ENCODE data around the gene MSMB. TPM values are rescaled to one million over a fixed set of nuclear protein-coding genes. Genes with fewer than 3 reads are reported as not detected.

Gene MSMB
- total RNA-seq, 1 experiment from 2014 or later, result not detected

DNA sequence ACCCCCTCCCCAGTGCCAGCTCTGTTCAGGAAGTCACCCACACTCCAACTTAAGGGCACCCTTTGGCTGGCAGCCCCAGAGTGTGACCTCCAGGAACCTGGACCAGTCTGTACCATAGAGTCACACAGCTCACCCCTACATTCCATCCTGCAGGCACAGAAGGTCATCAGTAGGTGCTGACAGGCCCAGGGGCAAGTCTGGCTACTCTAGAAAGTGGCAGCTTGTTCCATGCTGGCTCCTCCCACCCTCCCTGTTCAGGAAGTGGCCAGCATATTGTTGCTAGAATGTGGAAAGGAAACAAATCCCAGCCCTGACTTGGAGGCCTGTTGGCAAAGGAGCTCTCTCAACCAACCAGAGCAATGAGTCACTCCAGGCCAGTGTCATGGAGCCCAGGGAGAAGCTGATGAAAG lies 12.5 kb downstream of the MSMB start:
- DNase-seq (ENCODE audit: low spot score), result peak; percentile 68

DNA sequence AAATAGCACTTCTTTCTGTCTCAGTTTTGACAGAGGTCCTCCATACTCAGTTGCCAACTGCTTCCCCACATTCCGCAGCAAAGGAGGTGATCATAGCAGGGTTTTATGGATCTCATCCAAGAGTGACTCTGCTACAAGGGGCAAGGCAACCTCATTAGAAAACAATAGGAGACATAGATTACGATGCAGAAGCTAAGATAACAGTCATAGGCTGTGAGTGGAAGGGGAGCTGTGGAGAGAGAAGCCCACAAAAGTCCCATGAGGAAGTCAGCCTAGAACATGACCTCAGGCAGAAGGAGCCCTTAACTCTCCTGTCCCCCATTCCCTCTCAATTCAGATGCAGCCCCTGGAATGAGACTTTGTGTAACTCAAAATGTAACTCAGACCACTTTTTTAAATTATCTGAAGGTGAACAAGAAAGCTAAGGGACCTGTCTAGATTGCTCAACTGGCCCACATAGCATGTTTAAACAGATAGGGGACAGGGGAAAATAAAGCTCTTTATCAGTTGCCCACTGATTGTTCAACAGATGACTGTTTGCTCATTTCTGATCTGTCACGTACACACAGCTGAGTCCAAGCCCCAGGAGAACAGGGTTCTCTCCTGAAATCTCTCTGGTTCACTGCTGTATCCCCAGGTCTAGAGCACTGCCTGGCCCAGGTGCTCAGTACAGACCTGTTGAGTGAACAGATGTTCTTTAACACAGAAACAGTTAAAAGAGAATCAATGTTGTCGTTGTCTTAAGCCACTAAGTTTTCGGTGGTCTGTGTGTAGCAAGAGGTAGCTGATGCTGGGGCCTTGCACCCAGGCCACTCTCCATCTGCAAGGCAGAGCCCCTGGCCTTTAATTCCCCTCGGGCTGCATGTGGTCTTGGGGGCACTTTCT lies 14.2 kb downstream of the MSMB start:
- DNase-seq (ENCODE audit: low spot score), result no peak

DNA sequence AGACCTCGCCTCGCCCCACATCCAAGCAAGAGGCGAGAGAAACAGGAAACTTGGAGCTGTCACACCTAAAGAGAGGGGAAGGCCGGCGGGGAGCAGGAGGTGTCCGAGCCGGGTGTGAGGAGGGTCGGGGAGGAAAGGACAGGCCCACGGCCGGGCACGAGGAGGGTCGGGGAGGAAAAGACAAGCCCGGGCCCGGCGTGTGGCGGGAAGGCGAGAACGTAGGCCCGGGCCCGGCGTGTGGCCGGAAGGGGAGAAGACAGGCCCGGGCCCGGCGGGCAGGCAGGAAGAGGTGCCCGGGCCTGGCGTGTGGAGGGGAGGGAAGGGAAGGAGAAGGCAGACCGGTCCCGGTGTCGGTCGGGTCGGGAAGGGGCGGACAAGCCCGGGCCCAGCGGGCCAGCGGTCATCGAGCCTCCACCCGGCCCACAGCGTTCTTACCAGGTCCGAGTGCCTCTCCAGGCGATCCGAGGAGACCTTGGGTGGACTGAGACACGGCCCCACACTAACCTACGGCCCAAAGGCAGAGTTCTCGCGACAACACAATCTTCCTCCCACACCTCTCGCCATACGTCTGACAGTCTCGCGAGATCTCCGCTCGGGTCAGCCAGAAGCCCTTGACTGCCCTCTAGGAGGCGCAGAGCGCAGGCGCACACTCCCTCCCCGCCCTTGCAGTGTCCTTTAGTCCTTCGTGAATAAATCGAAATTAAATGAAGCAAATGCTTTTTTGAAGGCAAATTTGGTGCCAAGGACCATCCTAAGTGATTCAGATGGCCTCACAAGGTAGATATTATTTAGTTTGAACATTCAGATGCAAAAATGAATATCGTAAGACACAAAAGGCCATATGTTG lies 15.8 kb downstream of the MSMB start, which contains the start of gene NCOA4:
NCOA4 (minus strand) TSS at position 533 of the 847 bp plus-strand sequence. CDS start 13,943 bp downstream, outside the sequence.
- peak; percentile 98 for DNase-seq (ENCODE audit: low spot score)

DNA sequence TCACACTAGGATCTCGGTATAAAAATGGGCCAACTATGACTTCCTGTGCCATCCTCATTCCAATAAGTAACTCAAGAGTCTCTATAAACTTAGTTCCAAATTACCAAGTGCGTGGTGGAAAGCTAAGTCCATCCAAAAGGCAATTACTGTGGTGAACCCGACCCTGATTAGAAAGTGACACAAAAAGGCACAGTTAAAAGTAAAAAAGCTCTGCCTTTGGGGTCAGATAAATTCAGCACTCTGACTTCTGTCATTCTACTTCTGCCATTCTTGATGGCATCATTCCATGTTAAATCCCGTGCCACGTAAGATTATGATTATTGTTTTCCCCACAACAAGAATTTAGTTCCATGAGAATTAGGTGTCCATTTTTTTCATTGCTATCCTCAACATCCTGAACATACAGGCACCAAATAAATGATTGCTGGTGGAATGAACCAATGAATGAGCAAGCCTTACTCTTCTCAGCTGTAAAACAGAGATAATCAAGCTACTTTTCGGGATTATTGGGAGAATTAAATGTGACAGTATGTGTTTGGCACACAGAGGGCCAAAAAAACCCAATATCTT lies 16.5 kb downstream of the MSMB start:
- DNase-seq (ENCODE audit: low spot score), result no peak

DNA sequence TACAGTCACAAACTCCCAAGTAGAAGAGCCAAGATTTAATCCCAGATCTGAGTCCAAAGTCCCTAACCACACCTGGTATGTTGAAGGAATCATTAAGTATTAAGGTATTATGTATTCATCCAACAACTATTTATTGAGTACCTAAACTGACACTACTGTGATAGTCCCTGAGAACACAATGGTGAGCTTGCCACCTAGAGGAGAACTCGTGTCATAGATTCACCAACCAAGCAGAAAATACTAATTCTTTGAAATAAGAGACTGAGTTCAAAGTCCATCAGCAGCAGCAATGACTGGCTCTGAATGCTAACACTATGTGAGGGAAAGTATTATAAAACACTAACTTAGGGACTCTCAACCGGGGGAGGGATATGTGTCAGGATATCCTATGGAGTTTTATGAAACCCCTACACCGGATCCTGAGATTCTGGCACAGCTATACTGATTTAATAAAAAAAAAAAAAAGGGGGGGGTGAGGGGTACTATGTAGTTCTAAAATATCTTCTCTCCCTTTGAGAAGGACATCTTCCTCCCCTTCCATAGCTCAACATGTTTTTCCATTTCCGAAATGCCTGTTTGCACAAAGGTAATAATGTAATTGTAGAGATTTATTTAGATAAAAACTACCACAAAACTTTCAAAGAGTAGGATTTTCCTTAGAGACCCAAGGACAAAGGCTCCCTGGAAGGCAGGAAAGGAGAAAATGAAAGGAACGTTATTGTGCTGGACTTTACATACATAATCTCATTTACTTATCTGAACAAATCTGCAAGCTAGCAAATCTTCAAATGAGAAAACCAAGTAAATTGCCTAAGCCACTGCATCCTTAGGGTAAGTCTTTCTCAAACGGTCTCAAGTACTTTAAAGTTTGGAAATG lies 17.2 kb downstream of the MSMB start:
- peak; percentile 55 for DNase-seq (ENCODE audit: low spot score)

DNA sequence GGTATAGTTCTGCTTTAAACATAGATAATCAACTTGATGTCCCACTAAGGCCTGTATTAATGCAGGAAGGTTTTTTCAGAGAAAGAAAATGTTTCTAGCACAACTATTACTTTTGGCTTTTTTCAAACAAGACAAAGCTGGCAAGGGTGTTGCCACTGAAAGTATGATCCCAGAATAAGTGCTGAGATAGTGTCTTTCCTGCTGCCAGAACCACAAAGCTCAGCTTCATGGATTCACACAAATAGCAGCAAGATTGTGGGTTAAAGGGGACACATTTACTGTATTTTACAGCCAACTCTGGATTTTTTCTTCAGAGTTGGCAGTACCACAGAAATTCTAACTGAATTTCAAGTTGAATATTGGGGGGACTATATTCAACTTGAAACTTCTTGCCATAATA lies 20.0 kb downstream of the MSMB start:
- DNase-seq (ENCODE audit: low spot score), result no peak

DNA sequence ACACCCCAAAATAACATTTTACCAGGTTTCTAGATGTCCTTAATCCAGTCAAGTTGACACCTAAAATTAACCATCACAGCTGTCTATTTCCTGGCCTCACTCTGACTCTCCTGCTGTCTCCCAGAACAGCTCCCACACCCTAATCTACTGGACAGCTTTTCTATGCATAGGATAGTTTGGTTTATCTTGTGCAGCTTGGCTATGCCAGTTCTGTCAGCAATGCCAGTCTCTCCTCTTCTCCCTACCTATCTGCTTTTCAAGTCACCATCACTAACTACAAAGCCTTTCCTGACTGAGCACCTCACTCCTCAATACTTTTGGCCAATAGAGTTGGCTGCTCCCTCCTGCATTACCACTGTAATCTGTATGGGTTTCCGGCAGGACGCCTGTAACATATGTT lies 20.7 kb downstream of the MSMB start:
- no peak for DNase-seq (ENCODE audit: low spot score)

DNA sequence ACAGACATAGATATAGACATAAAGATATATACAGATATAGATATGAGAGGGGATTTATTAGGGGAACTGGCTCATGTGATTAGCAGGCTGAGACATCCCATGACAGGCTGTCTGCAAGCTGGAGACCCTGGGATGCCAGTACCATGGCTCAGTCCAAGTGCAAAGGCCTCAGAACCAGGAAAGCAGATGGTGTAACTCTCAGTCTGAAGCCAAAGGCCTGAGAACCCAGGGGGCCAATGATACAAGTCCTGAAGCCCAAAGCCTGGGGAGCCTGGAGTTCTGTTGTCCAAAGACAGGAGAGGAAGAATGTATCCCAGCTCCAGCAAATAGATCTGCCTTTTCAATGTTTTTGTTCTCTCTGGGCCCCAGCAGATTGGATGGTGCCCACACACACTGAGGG lies 21.1 kb downstream of the MSMB start:
- no peak for DNase-seq (ENCODE audit: low spot score)

DNA sequence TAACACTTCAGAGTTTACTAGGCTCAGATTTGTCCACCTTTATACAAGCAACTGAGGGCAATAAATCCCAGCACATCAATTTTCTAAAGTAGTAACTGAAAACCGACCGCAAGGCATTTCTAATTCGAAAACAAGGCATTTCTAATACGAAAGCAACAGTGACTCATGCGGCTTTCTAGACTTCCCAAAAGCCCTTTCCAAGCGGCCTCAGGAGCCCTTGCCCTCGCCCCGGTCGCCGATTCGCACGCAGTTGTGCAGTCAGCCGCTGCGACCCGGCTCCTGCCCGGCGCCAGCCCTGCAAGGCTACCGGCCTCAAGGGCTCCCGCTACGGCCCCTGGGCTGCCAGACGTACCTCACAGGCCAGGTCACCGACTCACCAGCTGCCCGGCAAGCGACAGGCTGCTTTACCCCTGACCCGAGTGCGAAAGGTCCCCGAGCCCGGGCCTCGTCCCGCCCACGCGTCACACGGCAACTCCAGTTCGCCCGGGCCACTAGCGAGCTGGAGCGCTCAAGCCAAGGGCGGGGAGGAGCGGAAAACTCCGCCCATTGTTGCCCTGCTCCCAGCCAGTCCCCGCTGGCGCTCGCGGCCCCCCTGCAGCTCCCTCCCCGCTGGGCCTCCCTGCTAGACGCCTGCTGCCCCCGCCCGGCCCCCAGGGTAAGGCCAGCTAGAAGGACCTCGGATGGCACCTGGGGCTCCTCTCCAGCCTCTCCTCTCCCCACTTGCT lies 22.9 kb downstream of the MSMB start:
- DNase-seq (ENCODE audit: low spot score), result peak; percentile 88

DNA sequence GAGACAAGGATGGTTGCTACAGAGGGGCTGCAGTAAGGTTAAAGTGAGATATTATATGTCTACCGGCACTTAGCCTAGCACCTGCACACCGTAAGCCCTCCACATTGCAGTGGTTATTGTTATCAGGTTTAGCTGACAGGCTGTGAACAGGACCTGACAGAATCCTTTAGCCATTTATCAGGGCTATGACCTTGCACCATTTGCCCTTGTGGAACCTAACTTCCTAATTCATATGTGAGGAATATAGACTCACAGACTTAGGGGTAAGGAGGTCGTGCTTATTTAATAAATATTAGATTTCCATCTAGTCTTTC lies 25.8 kb downstream of the MSMB start:
- no peak for DNase-seq (ENCODE audit: low spot score)

DNA sequence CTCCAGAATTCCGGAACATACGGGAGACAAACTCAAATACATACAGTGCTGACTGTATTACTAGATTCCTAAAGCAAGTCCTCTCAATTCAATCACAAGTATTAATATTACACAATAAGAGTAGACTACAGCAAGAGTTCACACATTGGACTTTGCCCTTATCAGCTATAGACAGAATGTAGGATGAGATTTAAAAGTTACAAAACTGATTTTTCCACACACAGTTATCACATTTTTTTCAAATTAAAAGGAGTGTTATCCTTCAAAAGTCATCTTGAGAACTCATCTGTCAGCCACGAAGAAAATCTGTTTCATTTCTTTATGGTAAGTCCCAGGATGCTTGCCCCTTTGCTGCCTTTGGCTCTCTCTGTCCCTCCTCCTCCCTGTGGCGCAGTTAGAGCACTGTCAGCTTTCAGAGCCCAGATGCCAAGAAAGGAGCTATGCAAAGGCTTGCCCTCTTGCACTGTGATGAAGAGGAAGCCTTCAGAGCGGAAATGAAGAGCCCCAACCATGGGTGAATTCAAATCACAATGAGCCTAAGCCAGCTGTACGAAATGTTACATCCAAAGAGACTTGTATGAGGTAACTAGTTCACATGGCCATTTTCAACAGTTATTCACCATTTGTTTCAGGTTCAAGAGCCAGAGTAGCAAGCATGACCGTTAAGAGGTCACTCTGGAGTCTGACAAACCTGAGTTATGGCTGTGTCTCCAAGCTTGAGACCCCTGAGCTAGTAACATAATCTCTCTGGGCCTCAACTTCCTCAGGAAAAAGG lies 26.3 kb downstream of the MSMB start:
- DNase-seq (ENCODE audit: low spot score), result no peak

DNA sequence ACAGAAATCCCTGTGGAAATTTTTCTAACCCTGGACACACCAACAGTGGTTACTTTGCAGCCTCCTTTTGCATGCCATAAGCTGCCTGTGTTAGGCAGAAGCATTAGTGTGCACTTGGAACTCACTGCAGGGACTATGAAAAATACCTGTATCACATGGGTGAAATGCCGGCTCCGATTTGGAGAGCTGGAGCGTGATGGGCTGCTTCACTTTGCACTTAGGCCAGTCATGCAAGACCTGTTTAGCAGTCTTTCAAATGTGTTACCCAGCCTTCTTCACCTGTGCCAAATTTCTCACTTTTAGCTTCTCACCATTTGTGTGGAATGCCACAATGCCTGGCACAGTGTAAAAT lies 26.9 kb downstream of the MSMB start:
- DNase-seq (ENCODE audit: low spot score), result no peak

DNA sequence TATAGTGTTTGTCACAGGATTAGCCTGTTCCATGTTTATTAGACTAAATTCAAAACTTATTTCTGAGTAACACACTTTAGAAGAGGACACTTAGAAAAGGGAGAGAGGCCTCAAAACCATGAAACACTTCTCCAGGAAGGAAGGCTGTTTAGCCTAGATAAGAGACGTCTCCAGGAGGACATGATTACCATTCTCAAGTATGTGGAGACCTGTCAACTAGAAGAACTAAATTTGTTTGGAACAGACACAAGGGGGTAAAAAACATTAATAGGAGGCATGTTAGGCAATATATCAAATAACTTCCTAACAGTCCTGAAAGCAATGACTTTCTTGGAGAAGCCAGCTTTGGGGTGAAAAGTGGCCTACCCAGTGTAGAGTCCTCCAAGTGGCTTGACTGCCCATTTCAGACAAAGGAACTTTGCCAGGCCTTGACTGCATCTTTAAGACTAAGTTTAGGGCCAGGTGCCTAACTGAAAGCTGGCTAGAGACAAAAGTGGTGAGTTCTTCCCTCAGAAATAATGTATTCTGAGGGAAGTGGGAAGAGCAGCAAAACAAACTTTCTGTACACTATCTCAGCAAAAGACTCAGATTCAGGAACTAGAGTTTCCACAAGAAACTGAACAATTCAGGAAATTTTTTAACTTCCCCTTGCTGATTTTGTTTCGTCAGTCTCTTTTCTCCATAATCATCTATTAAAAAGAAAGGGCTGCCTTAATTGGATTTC lies 27.5 kb downstream of the MSMB start:
- no peak for DNase-seq (ENCODE audit: low spot score)

DNA sequence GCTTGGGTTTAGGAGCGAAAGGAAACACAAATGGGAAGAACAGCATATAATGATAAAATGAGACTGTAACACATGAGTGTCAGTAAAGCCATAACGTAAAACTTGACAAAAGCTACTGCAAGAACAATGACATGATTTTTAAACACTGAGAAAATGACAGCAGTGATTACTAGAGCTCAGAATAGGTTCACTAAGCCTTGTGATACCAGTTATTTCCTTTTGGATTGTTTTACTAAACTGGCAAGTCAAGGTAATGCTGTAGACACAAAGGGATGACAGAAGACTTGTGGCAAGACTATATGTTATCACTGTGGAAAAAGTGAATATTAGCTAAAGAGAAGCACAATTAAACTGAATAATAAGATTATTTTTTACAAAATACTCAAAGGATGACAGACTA lies 28.3 kb downstream of the MSMB start:
- no peak for DNase-seq (ENCODE audit: low spot score)

DNA sequence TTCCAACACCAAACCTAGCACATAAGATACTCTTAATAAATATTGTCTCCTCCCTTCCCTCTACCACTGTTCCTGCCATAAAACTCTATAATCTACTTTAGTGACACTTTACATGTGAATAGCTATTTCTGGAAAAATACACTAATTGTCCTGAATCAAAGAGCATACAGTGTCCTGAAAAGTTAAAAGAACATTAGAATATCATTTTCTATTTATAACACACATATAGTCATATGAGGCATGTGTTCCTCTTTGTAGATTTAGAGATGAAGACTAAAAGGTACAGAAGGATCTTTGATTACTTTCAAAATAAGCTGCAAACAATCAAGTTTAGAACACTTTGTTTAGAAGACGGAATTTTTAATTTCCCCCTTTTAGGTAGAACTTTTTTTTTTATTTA lies 29.3 kb downstream of the MSMB start:
- DNase-seq (ENCODE audit: low spot score), result no peak

DNA sequence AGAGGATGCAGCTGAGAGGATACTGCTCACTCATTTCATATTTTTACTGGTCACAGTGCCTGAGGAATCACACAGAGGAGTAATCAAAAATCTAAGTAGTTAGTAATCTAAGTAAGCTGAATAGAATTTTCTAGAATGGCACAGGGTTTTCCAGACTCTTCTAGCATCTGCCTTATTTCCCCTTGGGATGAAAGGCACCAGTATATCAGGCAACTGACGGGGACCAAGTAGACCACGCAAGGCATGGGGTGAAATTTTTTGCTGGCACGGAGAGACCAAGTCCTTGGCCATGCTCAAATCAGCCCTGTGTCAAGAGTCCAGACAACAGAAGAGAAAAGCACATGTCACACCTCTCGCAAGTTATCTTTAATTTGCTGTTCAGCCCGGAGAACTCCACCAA lies 29.9 kb downstream of the MSMB start:
- no peak for DNase-seq (ENCODE audit: low spot score)

DNA sequence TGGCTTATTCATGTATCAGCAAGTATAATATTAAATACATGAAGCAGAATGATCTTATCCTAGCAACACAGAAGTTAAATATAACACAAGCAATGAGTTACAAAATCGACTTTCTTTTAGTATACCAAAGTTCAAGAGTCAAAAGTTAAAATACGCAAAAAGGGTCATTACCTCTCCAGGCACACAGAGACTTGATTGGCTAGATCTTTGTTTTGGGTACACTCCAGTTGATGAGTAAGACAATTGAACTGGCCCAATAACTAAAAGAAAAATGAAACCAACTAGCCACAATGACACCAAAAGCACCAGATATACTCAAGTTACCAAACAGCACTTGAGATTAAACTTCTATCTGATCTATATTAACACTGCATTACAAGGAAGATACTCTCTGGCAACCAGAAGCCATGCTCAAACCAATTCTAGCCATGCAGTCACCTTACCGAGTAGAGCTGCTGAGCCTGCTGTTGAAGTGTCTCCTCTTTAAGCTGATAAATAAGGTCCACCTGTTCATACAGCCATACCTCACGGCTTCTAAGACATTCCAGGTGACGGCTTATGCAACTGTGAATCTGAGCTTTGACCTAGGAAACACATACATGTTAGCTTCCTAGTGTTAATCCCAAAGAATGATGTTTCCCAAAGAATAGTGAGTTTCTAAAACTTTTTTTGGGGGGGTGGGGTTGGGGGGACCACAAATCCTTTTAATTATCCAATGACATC lies 31.2 kb downstream of the MSMB start:
- DNase-seq (ENCODE audit: low spot score), result no peak

DNA sequence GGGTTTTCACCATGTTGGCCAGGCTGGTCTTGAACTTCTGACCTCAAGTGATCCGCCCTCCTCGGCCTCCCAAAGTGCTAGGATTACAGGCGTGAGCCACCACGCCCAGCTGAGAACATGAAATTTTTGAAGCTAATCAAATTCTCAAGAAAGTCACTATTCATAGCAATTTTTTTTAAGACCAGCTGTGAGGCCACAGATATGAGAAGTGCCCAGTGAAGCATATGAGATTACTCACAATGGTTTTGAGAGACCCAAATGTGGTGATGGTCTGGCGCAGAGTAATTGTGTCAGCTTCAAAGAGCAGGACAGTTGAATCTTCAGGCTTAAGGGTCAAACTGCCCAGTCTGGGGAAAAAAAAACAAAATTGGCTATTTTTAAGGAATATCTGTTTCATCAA lies 31.9 kb downstream of the MSMB start:
- no peak for DNase-seq (ENCODE audit: low spot score)

DNA sequence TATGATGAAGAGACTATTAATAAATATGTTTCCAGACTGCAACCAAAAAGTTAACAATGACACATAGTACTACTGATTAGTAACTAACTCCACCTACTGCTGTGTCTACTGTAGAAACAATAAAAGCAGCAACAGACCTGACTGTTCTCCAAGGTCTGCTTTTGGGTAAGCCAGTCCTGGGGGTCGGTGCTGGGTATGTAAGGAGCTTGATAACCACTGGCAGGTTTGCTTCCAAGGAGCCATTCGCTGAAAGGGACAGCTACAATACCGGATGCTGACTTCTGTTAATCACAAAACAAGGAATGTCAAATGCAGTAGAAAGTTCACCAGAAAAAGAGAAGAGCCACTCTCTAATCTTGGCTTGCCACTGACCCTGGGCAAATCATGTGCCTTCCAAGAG lies 33.3 kb downstream of the MSMB start:
- no peak for DNase-seq (ENCODE audit: low spot score)

Data from A172 (cell line).